Measurements from ENCODE around the gene INPP5A. TPM values are rescaled to one million over a fixed set of nuclear protein-coding genes. Genes with fewer than 3 reads are reported as not detected.
"Not testable (repeated sequence)": the region's sequence is repeated elsewhere in the genome, so short reads cannot be mapped to it uniquely, and the experiment has no call there.

The INPP5A gene
- polyA plus RNA-seq, 3 donors: 31.5 to 35.4 (median 33.1) TPM

DNA sequence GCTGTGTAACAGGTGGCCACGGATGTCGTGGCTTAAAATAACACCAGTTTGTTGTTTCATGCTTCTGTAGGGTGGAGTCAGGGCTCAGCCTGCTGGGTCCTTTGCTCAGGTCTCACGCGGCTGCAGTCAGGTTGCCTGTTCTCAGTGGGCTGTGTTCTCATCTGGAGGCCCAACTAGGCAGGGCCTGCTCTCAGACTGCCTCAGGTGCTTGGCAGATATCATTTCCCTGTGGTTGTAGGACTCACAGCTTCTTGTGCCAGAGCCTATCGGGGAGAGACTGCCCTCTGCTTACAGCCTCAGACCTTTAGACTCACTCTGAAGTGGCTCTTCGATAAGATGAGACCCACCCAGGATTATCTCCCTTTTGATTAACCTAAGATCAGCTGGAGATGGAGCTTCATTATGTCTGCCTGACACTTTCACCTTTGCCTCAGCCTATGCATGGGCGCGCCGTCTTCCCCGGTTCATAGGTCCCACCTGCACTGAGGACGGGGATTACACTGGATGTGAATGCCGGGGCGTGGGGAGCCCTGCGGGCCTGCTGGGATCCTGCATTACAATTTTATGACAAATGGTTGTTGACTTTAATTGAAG is 55.3 kb downstream of the INPP5A start:
- no peak for DNase-seq

DNA sequence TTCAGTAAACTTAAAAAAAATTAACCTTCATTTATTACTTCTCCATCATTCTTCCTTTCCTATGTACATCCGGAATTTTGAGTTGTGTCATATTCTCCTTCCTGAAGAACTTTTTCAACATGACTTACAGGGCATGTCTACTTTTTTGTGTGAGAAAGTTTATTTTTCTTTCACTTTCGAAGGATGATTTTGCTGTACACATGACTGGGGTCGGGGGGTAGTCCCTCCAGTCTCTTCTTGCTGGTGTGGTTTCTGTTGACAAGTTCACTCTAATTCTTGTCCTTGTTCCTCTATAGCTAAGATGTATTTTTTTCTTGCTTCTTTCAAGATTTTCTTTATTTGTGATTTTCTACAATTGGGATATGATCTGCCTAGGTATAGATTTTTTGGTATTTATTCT is 55.8 kb downstream of the INPP5A start:
- no peak for DNase-seq

- no peak for DNase-seq
Observed at GRCh38 chr10:132593900-132594876, 56.6 kb downstream of the INPP5A start.

DNA sequence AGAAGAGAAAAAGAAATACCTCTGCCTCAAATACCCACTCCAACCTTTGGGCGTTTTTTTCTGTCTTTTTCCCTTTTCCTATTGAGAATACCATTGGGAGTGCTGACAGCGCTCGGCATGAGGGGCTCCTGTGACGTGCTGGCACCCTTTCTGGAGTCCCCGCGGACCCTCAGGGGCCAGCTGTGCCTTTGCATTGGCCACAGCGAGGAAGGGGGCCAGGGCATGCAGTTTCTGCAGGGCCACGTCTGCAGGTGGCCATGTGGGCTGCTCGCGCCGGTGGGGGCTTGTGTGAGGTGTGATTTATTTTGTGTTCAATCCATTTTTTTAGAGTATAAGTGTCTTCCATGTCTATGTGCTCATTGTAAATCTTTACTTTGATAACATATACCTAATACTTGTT is 57.4 kb downstream of the INPP5A start:
- no peak for DNase-seq

DNA sequence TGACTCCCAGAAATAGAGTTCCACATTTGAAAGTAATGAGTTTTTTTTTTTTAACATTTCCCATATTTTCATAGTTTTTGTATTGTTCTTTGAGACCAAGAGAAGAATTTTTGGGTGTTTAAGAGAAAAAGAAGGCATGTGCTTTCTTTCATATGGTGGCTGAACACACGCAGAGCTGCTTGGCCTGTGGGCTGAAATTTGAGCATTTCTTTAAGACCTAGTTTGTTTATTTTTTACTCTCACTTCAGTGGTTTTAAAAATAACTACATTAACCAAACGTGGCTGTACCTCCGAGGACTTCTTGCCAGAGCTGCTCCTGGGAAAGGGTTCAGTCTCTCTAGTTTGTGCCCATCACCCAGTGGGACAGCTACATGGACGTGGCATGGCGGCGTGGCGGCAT is 58.3 kb downstream of the INPP5A start:
- no peak for DNase-seq

DNA sequence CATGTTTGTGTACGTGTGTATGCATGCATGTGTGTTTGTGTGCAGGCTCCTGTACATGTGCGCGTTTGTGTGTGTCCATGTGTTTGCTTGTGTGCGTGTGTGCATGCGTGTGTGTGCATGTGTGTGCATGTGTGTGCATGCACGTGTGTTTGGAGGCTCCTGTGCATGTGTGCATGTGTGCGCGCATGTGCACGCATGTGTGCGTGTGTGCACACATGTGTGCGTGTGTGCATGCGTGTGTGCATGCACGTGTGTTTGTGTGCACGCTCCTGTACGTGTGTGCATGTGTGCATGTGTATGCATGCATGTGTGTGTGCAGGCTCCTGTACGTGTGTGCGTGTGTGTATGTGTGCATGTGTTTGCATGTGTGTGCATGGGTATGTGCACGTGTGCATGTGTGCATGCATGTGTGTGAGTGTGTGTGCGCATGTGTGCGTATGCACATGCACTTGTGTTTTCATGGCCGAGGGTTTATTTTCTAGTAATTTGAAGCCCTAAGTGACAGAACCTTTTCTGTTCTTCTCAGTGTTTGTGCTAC is 59.2 kb downstream of the INPP5A start:
- no peak for DNase-seq

DNA sequence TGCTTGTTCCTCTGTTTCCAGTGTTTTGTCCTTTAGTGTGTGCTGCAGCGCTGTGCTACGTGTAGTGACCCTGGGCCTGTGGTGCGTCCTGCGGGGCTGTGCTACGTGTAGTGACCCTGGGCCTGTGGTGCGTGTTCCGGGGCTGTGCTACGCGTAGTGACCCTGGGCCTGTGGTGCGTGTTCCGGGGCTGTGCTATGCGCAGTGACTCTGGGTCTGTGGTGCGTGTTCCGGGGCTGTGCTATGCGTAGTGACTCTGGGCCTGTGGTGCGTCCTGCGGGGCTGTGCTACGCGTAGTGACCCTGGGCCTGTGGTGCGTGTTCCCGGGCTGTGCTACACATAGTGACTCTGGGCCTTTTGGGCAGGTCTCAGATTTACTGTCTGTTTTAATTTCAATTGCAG is 60.1 kb downstream of the INPP5A start:
- DNase-seq: no peak

DNA sequence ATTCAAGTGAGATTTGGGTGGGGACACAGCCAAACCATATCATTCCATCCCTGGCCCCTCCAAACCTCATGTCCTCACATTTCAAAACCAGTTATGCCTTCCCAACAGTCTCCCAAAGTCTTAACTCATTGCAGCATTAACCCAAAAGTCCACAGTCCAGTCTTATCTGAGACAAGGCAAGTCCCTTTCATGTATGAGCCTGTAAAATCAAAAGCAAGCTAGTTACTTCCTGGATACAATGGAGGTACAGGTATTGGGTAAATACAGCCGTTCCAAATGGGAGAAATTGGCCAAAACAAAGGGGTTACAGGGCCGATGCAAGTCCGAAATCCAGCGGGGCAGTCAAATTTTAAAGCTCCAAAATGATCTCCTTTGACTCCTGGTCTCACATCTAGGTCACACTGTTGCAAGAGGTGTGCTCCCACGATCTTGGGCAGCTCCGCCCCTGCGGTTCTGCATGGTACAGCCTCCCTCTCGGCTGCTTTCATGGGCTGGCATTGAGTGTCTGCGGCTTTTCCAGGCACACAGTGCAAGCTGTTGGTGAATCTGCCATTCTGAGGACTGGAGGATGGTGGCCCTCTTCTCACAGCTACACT is 61.5 kb downstream of the INPP5A start:
- not testable (repeated sequence) for DNase-seq

- DNase-seq: no peak
Observed at GRCh38 chr10:132599732-132600131, 62.1 kb downstream of the INPP5A start.

DNA sequence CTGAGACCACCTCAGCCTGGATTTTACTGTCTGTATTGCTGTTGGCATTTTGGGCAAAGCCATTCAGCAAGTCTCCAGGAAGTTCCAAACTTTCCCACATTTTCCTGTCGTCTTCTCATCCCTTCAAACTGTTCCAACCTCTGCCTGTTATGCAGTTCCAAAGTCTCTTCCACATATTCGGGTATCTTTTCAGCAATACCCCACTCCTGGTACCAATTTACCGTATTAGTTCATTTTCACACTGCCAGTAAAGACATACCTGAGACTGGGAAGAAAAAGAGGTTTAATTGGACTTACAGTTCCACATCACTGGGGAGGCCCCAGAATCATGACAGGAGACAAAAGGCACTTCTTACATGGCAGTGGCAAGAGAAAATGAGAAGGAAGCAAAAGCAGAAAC is 62.8 kb downstream of the INPP5A start:
- DNase-seq: no peak

DNA sequence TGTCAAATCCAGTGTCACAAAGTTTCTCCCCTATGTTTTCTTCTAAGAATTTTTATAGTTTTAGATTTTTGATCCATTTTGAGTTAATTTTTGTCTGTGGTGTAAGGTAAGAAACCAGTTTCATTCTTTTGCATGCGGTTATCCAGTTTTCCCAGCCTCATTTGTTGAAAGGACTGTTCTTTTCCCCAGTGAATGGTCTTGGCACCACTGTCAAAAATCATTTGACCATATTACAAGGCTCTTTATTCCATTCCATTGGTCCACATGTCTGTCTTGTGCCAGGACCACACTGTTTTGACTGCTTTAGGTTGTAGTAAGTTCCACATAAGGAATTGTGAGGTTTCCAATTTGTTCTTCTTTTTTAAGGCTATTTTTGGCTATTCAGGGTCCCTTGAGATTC is 64.0 kb downstream of the INPP5A start:
- DNase-seq: no peak

- no peak for DNase-seq
Observed at GRCh38 chr10:132602614-132603013, 65.0 kb downstream of the INPP5A start.

DNA sequence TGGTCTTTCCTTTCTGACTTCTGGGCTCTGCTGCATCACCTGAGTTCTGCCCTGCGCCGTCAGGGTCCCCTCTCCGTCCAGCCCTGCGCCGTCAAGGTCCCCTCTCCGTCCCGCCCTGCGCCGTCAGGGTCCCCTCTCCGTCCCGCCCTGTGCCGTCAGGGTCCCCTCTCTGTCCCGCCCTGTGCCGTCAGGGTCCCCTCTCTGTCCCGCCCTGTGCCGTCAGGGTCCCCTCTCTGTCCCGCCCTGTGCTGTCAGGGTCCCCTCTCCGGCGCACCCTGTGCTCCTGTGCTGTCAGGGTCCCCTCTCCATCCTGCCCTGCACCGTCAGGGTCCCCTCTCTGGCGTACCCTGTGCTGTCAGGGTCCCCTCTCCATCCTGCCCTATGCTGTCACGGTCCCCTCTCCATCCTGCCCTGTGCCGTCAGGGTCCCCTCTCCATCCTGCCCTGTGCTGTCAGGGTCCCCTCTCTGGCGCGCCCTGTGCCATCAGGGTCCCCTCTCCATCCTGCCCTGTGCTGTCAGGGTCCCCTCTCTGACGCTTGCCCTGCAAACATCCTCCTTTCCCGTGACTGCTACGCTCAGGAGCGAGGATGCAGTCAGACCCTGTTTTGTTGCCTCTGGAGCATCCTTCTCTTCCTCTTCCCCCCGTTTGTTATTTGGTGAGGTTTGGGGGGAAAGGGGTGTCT is 66.4 kb downstream of the INPP5A start:
- no peak for DNase-seq

DNA sequence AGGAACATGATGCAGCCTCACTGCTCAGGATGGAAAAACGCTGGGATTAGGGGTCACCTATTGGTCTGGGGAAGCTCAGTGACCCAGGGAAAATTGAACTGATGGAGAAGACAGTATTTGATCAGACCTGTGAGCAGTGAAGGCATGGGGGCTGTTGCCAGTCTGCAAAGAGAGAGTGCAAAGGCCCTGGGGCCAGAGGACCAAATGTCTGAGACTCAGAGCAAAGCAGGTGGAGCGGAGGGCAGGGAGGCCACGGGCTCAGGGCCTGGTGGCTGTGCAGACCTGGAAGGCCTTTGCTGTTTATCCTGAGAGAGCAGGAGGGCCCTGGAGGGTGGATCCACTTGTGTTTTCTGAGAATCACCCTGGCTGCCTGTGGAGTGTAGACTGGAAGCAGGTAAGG is 67.1 kb downstream of the INPP5A start:
- no peak for DNase-seq

DNA sequence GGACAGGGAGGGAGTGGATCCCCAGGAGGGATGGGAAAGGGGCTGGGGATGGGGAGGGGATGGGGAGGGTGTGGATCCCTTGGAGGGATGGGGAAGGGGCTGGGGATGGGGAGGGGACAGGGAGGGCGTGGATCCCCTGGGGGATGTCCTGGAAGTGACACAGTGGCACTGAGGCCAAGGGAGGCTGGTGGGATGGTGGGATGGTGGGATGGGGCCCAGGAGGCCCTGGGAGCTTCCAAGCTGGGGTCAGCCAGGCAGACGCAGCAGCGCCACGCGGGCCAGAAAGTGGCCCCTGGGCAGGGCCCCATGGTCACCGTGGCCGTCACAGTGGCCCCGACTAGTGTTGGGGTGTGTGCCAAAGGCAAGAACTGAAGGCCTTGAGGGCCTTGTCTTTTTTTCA is 67.8 kb downstream of the INPP5A start:
- no peak for DNase-seq

GRCh38 chr10:132606031-132606491 is 68.5 kb downstream of the INPP5A start:
- DNase-seq: no peak

DNA sequence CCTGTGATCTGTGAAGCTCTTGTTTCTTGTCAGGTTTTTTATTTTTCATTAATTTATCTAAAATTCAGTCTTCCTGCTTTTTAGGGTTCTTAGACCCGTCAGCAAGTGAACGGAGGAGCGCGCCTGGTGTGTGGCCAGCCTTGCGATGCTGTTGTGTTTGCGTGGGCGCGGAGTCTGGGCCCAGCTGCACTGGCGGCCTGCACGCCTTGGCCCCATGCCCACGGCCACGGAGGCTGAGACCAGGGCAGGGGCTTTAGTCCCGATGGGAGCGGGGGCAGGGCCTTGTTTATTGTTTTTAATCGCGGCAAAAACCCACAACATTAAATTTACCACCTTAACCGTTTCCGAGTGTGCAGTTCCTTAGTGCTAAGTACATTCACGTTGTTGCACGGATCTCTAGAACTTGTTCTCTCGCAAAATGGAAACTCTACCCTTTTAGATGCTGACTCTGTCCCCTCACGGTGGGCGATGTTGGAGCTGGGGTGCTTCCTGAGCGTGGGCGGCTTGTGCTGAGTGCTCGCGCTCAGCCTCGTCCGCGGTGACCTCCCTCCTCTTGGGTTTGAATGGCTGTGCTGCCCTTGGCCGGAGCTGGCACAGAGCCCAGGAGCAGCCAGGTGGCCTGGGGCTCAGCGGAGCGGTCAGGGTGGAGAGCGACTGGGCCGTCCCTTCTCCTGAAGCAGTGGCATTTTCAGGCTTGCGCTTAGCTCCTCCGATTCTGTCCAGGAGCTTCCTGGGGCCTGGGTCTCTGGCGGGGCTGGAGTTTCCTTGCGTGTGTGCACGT is 69.1 kb downstream of the INPP5A start:
- DNase-seq: peak; percentile 66

- DNase-seq: no peak
Observed at GRCh38 chr10:132607491-132607890, 69.9 kb downstream of the INPP5A start.

DNA sequence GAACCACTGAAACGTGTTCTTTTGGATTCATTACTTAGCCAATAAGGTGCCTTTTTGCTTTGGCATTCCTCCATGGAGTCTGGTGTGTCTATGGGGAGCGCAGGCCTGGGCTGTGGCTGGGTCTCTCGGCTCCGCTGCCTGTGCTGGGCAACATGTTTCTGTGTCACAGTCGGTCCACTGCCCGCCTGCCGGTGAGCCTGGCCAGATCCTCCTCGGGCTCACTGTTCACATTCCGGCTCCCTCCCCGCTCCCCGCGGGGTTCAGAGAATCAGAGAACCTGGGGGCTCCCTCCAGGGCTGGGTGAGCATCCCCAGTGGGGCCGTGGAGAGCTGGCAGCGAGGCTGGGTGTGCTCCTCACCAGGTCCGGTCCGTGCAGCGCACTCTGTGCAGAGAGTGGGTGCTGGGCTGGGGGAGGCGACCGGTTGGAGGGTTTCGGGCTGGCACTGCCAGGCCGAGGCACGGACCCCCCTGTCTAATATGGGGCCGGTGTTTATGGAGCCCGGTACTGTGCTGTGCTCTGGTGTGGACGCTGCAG is 70.4 kb downstream of the INPP5A start:
- DNase-seq: no peak

DNA sequence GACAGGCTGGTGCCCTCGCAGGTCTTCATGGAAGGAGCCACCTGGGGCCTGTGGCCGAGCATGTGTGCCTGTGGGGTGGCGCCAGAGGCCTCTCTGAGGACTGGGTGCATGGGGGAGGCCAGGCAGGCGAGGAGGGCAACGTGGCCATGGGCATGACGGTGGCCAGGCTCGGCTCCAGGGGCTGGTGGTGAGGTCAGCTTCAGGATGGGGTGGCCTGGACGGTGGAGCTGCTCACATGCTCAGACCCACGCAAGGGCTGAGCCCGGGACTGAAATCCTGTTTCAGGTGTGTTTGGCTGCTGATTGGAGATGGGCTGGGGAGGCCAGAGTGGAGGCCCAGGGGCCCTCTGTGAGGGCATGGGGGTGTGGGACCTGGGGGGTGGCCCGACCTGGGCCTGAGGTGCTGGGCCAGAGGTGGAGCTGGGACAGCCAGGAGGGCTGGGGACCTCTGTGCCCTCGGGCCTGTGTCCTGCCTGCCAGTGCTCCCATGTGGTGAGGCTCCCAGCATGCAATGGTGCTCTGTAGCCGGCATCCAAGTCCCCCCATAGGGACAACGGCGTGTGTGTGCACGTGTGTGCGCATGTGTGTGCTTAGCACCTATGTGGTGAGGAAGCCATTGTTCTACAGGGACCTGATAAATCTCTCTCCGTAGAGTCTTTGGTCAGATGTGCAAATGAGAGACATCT is 71.1 kb downstream of the INPP5A start:
- no peak for DNase-seq
